Esophagus (tissue), 2 donors: ENCODE results near the gene MBP. TPM values are rescaled to one million over a fixed set of nuclear protein-coding genes. Genes with fewer than 3 reads are reported as not detected.

Experiments
- H3K27ac ChIP-seq, 2 donors: one replicate each; pipeline ENCODE4 v1.5.1; 2013; ENCODE audit warnings: low read depth in 2 of 2, mild to moderate bottlenecking in 2 of 2, inconsistent platforms in 1 of 2, low read length in 1 of 2, moderate library complexity in 1 of 2
- H3K27me3 ChIP-seq, 2 donors: one replicate each; pipeline ENCODE4 v1.6.1; 2013; ENCODE audit warnings: low read length in 2 of 2, control low read depth in 1 of 2, mild to moderate bottlenecking in 1 of 2; ENCODE audit not compliant: insufficient read depth in 2 of 2, control insufficient read depth in 1 of 2
- H3K36me3 ChIP-seq, 2 donors: one replicate each; pipeline ENCODE4 v1.6.1; 2013; ENCODE audit warnings: low read length in 1 of 2; ENCODE audit not compliant: control insufficient read depth in 2 of 2, insufficient read depth in 2 of 2
- H3K4me1 ChIP-seq, 2 donors: one replicate each; pipeline ENCODE4 v1.6.1; 2013; ENCODE audit warnings: low read length in 1 of 2; ENCODE audit not compliant: control insufficient read depth in 2 of 2, insufficient read depth in 2 of 2
- H3K4me3 ChIP-seq, 2 donors: one replicate each; pipeline ENCODE4 v1.5.1; 2013; ENCODE audit warnings: low read length in 2 of 2, mild to moderate bottlenecking in 2 of 2, low read depth in 1 of 2, moderate library complexity in 1 of 2
- H3K9me3 ChIP-seq, 2 donors: one replicate each; pipeline ENCODE4 v1.6.1; 2013; ENCODE audit warnings: mild to moderate bottlenecking in 2 of 2, low read depth in 1 of 2, low read length in 1 of 2, moderate library complexity in 1 of 2; ENCODE audit not compliant: control insufficient read depth in 2 of 2, insufficient read depth in 1 of 2
- WGBS, 2 donors: extraction: QIAGEN DNeasy Blood & Tissue Kit; methylation state at CpG; one replicate each; pipeline ENCODE4 v1.1.7; 2013; 5-methylcytosine and 5-hydroxymethylcytosine counted together
- polyA plus RNA-seq, 2 donors: library from polyadenylated mRNA; stranded (reverse); fragments of 200-250 nt; gene quantifications; one replicate each; pipeline ENCODE4 v1.2.3, GENCODE V29; 2013
- donor health status: healthy with polysubstance abuse.
- donor health status: Bipolar disorder and iron deficiency.

Gene MBP
- polyA plus RNA-seq, 2 donors, result 9.7 to 10.8 TPM

DNA sequence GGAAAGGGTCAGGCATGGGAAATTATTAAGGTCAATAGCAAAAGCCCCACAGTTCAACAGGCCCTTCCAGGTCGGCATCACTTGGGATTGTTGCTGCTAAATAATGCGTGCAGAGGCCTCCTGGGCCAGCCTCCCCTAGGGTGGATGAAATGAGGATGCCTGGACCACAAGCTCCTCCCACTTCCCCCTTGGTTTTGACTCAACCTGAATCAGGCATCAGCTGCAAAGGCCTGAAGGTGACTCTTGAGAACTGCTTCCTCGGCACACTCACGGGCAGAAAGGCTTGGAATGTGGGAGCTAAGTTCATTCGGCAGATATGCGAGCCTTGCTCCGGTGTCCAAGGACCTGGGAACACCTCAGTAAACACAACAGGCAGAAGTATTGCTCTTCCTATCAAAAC, 69.3 kb downstream of the MBP start:
- no peak overlapping the region for H3K4me3 ChIP-seq
- H3K27ac ChIP-seq, result no peak overlapping the region
- H3K27me3 ChIP-seq, result no peaks in the 10 kb centered on the region
- no peaks in the 10 kb centered on the region for H3K9me3 ChIP-seq
- H3K4me1 ChIP-seq, result peaks cover 4 to 8% of the 10 kb centered on the region in 2 donors
- 78 to 84% methylated on average over 7 of the region's 7 CpGs for WGBS, 2 donors
- H3K36me3 ChIP-seq, result peaks cover 0 to 8% of the 10 kb centered on the region in 2 donors

GRCh38 chr18:77062518-77063003, 70.0 kb downstream of the MBP start:
- peak overlapping the region; percentile 40 to 47 for H3K27ac ChIP-seq
- no peaks in the 10 kb centered on the region for H3K9me3 ChIP-seq
- 62 to 77% methylated on average over 12 of the region's 12 CpGs for WGBS, 2 donors
- no peaks in the 10 kb centered on the region for H3K27me3 ChIP-seq
- H3K4me3 ChIP-seq, result no peak overlapping the region
- H3K36me3 ChIP-seq, result peaks cover 0 to 8% of the 10 kb centered on the region in 2 donors
- H3K4me1 ChIP-seq, result peaks cover 4 to 5% of the 10 kb centered on the region in 2 donors

- no peak overlapping the region for H3K4me3 ChIP-seq
- H3K36me3 ChIP-seq, result peaks cover 0 to 8% of the 10 kb centered on the region in 2 donors
- peaks cover under 1 to 4% of the 10 kb centered on the region in 2 donors for H3K4me1 ChIP-seq
- no peaks in the 10 kb centered on the region for H3K27me3 ChIP-seq
- peak overlapping the region; percentile 70 to 72 for H3K27ac ChIP-seq
- WGBS, 2 donors, result 68 to 72% methylated on average over 15 of the region's 15 CpGs
- no peaks in the 10 kb centered on the region for H3K9me3 ChIP-seq
These were observed 70.6 kb downstream of the MBP start for GRCh38 chr18:77061946-77062517.

GRCh38 chr18:77061281-77061945, 71.2 kb downstream of the MBP start:
- Histone ChIP-seq H3K27ac (peak overlapping the region; percentile 70 to 72), H3K27me3 (no peaks in the 10 kb centered on the region), H3K4me1 (peaks cover 0 to 4% of the 10 kb centered on the region in 2 donors), H3K4me3 (no peak overlapping the region), H3K36me3 (peaks cover 0 to 8% of the 10 kb centered on the region in 2 donors), H3K9me3 (no peaks in the 10 kb centered on the region)
- WGBS, 2 donors, result 70 to 83% methylated on average over 6 of the region's 6 CpGs

DNA sequence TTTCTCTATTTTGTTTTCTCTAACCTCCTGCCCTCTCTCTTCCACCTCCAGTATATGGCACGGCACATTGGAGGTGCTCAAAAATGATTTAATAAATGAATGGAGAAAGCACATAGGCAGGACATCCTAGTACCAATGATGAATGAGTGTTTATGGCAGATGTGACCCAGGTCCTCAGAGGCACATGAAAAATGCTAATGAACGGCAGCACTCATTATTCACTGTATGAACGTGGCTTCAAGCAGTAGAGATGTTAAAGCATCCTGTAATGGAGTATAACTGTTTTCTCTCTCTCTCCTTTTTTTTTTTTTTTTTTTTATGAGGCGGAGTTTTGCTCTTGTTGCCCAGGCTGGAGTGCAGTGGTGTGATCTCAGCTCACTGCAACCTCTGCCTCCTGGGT, 72.4 kb downstream of the MBP start:
- H3K9me3 ChIP-seq, result no peaks in the 10 kb centered on the region
- H3K36me3 ChIP-seq, result peaks cover 0 to 7% of the 10 kb centered on the region in 2 donors
- no peaks in the 10 kb centered on the region for H3K27me3 ChIP-seq
- H3K4me1 ChIP-seq, result peaks cover 3 to 4% of the 10 kb centered on the region in 2 donors
- no peak overlapping the region for H3K4me3 ChIP-seq
- 86 to 88% methylated on average over 4 of the region's 4 CpGs for WGBS, 2 donors
- H3K27ac ChIP-seq, result no peak overlapping the region

DNA sequence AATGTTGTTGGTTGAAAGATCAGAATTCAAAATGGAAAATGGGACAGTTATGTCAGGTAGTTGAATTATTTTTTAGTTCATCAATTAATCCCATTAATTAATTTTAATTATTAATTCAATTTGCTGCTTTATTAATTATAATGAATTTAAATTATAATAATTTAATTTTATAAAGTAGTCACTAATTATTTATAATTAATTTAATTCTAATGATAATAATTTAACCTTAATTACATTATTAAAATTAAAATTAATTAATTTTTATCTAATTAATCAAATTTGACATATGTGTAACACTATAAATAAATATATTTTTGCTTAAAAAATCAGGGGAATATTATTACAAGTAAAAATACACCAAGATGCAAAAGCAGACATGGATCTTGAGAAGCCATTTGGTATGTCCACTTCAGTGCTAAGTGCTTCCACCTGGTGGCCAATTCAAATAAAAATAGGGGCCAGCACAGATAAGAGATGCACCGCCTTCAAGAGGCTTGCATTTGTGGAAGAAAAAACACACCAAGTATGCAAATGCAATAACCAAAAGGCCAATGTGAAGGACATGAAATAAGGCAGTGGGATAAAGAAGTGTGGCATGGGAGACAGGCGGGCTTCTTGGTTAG, 73.2 kb downstream of the MBP start:
- Histone ChIP-seq H3K27me3 (no peaks in the 10 kb centered on the region), H3K4me1 (peaks cover 3 to 4% of the 10 kb centered on the region in 2 donors), H3K4me3 (no peak overlapping the region), H3K9me3 (no peaks in the 10 kb centered on the region), H3K27ac (no peak overlapping the region), H3K36me3 (peaks cover 0 to 7% of the 10 kb centered on the region in 2 donors)
- 93 to 94% methylated on average over 2 of the region's 2 CpGs for WGBS, 2 donors

GRCh38 chr18:77058290-77058835, 74.2 kb downstream of the MBP start:
- Histone ChIP-seq H3K4me1 (peaks cover 4 to 6% of the 10 kb centered on the region in 2 donors), H3K4me3 (no peak overlapping the region), H3K27ac (no peak overlapping the region), H3K36me3 (peaks cover 0 to 8% of the 10 kb centered on the region in 2 donors), H3K9me3 (no peaks in the 10 kb centered on the region), H3K27me3 (no peaks in the 10 kb centered on the region)
- 84 to 88% methylated on average over 32 of the region's 32 CpGs for WGBS, 2 donors

DNA sequence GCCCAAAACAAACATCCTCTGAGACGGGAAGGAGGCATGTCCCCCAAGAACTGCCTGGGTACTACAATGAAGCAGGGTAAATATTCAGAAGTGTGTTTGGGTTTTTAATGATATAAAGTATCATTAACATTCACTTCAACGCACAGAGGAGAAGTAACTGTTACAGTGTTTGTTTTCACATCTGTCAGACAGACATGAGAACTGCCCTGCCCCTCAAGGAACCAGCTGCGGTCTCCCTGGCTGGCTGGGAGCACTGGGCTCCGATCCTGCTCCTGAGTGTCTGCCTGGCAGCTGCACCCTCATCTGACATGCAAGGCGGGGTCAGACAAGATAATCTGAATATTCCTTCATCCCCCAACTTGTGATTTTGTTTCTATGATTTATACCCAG, 75.6 kb downstream of the MBP start:
- Histone ChIP-seq H3K4me3 (no peak overlapping the region), H3K9me3 (no peaks in the 10 kb centered on the region), H3K4me1 (peaks cover 4 to 6% of the 10 kb centered on the region in 2 donors), H3K27ac (peak overlapping the region; percentile 65 to 66), H3K36me3 (peaks cover 0 to 7% of the 10 kb centered on the region in 2 donors), H3K27me3 (no peaks in the 10 kb centered on the region)
- 44 to 61% methylated on average over 5 of the region's 5 CpGs for WGBS, 2 donors

DNA sequence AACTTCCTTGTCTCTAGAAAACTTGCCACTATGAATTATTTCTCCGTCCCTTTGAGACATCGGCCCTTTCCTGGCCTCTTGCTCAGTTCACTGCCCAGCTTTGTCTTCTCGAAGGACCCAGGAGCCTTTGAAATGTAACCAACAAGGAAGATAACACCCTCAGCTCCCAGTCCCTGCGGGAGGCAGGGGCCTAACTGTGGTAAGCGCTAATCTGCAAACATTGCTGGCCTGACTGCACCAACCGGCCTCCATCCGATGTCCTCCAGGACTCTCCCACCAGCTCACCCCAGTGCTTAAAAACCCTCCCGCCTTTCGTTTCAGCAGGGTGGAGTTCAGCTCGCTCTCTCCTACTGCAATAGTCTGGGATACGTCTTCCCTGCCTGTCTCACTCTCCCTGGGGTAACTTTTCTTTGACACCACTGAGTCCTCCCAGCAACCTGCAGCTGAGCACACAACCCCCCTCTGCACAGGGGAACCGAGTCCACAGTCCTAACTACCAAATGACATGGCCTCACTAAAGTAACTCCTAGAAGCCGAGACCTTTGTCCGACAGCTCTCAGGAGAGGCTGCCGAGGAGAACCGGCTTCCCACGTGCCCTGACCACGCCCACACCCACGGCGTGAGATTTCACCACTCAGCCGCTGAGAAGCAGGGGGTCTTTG, 76.1 kb downstream of the MBP start:
- H3K27me3 ChIP-seq, result no peaks in the 10 kb centered on the region
- no peaks in the 10 kb centered on the region for H3K9me3 ChIP-seq
- peaks cover 4 to 6% of the 10 kb centered on the region in 2 donors for H3K4me1 ChIP-seq
- peaks cover 0 to 4% of the 10 kb centered on the region in 2 donors for H3K36me3 ChIP-seq
- H3K4me3 ChIP-seq, result no peak overlapping the region
- WGBS, 2 donors, result 44 to 65% methylated on average over 21 of the region's 21 CpGs
- peak overlapping the region; percentile 65 to 66 for H3K27ac ChIP-seq
